PC-9 (cell line): ENCODE results near the gene ADGRA1. TPM values are rescaled to one million over a fixed set of nuclear protein-coding genes. Genes with fewer than 3 reads are reported as not detected.

Source experiments
- BruUV-seq: library from RNA; stranded (reverse); fragments of 400-500 nt; replicated peaks from 2 replicates; lab custom pipeline; 2021; lab: Mats Ljungman, UMichigan
- CTCF ChIA-PET: fragments of 300-600 bp; sonication (Branson Sonifier 250); formaldehyde crosslinking; loops from one replicate; lab custom pipeline; 2022; ENCODE audit warnings: antibody characterized with exemption; lab: Charles Lee
- POLR2A ChIA-PET: fragments of 300-600 bp; sonication (Branson Sonifier 250); formaldehyde crosslinking; loops from one replicate; lab custom pipeline; 2022; ENCODE audit warnings: antibody characterized with exemption; ENCODE audit not compliant: unreplicated experiment; lab: Charles Lee
- DNase-seq, 2 experiments: peaks; one replicate each; pipeline versions ENCODE4 v3.0.0 to v3.0.0-alpha.2; 2015 to 2022; ENCODE audit warnings: mixed read lengths in 1 of 2
- H2AFZ ChIP-seq: fragments of 200-600 bp; sonication (generic); 2 replicates; pipeline ENCODE4 v1.8.1; 2017; ENCODE audit warnings: antibody characterized with exemption
- H3F3A ChIP-seq: fragments of 200-600 bp; sonication (generic); 2 replicates; pipeline ENCODE4 v1.8.1; 2017; ENCODE audit warnings: antibody characterized with exemption, mild to moderate bottlenecking, low read depth; ENCODE audit not compliant: insufficient read depth
- H3K27ac ChIP-seq: fragments of 200-600 bp; sonication (generic); 2 replicates; pipeline ENCODE4 v1.6.1; 2016; ENCODE audit warnings: mixed run types
- H3K27me3 ChIP-seq: fragments of 200-600 bp; sonication (generic); 2 replicates; pipeline ENCODE4 v1.6.1; 2016; ENCODE audit warnings: low read depth, mixed run types; ENCODE audit not compliant: insufficient read depth
- H3K36me3 ChIP-seq: fragments of 200-600 bp; sonication (generic); 2 replicates; pipeline ENCODE4 v1.6.1; 2016; ENCODE audit warnings: low read depth, mixed run types
- H3K4me1 ChIP-seq: fragments of 200-600 bp; sonication (generic); replicated peaks from 2 replicates; pipeline ENCODE4 v1.6.1; 2016; ENCODE audit warnings: mixed run types; ENCODE audit not compliant: insufficient read depth
- H3K4me2 ChIP-seq: fragments of 200-600 bp; sonication (generic); 2 replicates; pipeline ENCODE4 v1.6.1; 2017; ENCODE audit warnings: mixed run types
- H3K4me3 ChIP-seq: fragments of 200-600 bp; sonication (generic); 2 replicates; pipeline ENCODE4 v1.6.1; 2016; ENCODE audit warnings: mixed run types
- H3K79me2 ChIP-seq: fragments of 200-600 bp; sonication (generic); 2 replicates; pipeline ENCODE4 v1.6.1; 2017; ENCODE audit warnings: low read depth, mixed run types
- H3K9me2 ChIP-seq: fragments of 200-600 bp; sonication (generic); 2 replicates; pipeline ENCODE4 v1.8.1; 2017; ENCODE audit warnings: mild to moderate bottlenecking; ENCODE audit not compliant: insufficient read depth
- H3K9me3 ChIP-seq: fragments of 200-600 bp; sonication (generic); 2 replicates; pipeline ENCODE4 v1.8.1; 2016; ENCODE audit warnings: low read depth; ENCODE audit not compliant: insufficient read depth
- H4K20me1 ChIP-seq: fragments of 200-600 bp; sonication (generic); 2 replicates; pipeline ENCODE4 v1.8.1; 2017; ENCODE audit not compliant: insufficient read depth
- CTCF ChIP-seq: fragments of 200-600 bp; sonication (generic); conservative IDR thresholded peaks from 2 replicates; pipeline ENCODE4 v1.6.1; 2017; ENCODE audit warnings: mixed run types, antibody characterized with exemption, mild to moderate bottlenecking, moderate library complexity
- EZH2 ChIP-seq: fragments of 200-600 bp; sonication (generic); IDR thresholded peaks from 2 replicates; pipeline ENCODE4 v1.8.0; 2017; ENCODE audit warnings: antibody characterized with exemption, low read depth
- intact Hi-C: fragments of 100-400 bp; cut with micrococcal nuclease; formaldehyde crosslinking; loops from one replicate; pipeline ENCODE4 v1.10.0; 2022; ENCODE audit not compliant: unreplicated experiment
- total RNA-seq: library from RNA; stranded (reverse); gene quantifications from 2 replicates; pipeline ENCODE4 v1.2.3, GENCODE V29; 2021

Gene ADGRA1
- total RNA-seq, 1 experiment from 2014 or later, result not detected

GRCh38 chr10:133097961-133098360 is 10.2 kb downstream of the ADGRA1 start:
- ChIA-PET POLR2A (no interaction called here), CTCF (no interaction called here)
- no peaks in the 10 kb centered on the region for H3F3A ChIP-seq
- H3K9me2 ChIP-seq, result no peaks in the 10 kb centered on the region
- H3K27ac ChIP-seq, result no peak overlapping the region
- H3K4me2 ChIP-seq, result no peak overlapping the region
- intact Hi-C loops, result no loop called here
- no peaks in the 10 kb centered on the region for H3K36me3 ChIP-seq
- peaks cover 77% of the 10 kb centered on the region for H3K27me3 ChIP-seq
- DNase-seq, result no peak
- no peaks in the 10 kb centered on the region for H3K79me2 ChIP-seq
- TF ChIP-seq EZH2 (no peak), CTCF (no peak)
- H3K9me3 ChIP-seq, result no peaks in the 10 kb centered on the region
- H2AFZ ChIP-seq, result no peak overlapping the region
- no TSS peak for BruUV-seq
- H4K20me1 ChIP-seq, result no peaks in the 10 kb centered on the region
- no peak overlapping the region for H3K4me3 ChIP-seq
- H3K4me1 ChIP-seq, result no peaks in the 10 kb centered on the region

DNA sequence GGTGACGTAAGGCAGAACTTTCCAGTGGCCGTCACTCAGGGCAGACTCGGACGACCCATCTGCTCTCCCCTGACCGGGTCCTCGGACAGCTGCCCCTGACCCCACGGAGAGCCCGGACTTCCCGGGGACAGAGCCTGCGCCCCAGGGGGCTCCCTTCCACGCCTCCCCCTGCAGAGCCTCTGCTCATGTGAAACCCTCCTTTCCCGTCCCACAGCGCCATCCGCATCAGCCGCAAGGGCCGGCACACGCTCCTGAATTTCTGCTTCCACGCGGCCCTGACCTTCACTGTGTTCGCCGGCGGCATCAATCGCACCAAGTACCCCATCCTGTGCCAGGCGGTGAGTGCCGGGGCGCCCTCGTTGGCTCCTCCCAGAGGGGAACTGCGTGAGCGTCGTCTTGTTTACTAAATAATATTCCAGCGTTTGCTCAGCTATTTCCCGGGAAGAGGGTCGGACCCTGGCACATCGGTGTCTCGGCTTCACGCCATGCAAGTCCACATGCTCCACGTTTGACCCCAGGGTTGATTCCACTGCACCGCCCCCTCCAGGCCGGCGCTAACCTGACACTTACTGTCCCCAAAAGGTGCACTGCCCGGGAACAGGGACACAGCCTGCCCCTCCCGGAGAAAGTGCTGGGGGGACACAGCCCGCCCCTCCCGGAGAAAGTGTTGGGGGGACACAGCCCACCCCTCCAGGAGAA is 10.9 kb downstream of the ADGRA1 start:
- Histone ChIP-seq H3K4me3 (no peak overlapping the region), H3K27me3 (peaks cover 77% of the 10 kb centered on the region), H2AFZ (no peak overlapping the region), H3F3A (no peaks in the 10 kb centered on the region), H3K9me2 (no peaks in the 10 kb centered on the region), H3K4me1 (no peaks in the 10 kb centered on the region), H3K79me2 (no peaks in the 10 kb centered on the region), H3K4me2 (no peak overlapping the region), H3K36me3 (no peaks in the 10 kb centered on the region), H4K20me1 (no peaks in the 10 kb centered on the region), H3K9me3 (no peaks in the 10 kb centered on the region), H3K27ac (no peak overlapping the region)
- CTCF ChIA-PET, result no interaction called here
- DNase-seq, result no peak
- no TSS peak for BruUV-seq
- TF ChIP-seq CTCF (no peak), EZH2 (no peak)
- intact Hi-C loops, result no loop called here
- POLR2A ChIA-PET, result no interaction called here

- Histone ChIP-seq H3K4me2 (no peak overlapping the region), H3K27me3 (peaks cover 76% of the 10 kb centered on the region)
These were observed 11.8 kb downstream of the ADGRA1 start for GRCh38 chr10:133099571-133099970.

More at GRCh38 chr10:133099571-133099970, 11.8 kb downstream of the ADGRA1 start:
- Histone ChIP-seq H3K9me3 (no peaks in the 10 kb centered on the region), H2AFZ (no peak overlapping the region), H3K36me3 (no peaks in the 10 kb centered on the region), H3K27ac (no peak overlapping the region), H3K4me1 (no peaks in the 10 kb centered on the region), H3F3A (no peaks in the 10 kb centered on the region), H3K79me2 (no peaks in the 10 kb centered on the region), H3K4me3 (no peak overlapping the region), H4K20me1 (no peaks in the 10 kb centered on the region), H3K9me2 (no peaks in the 10 kb centered on the region)
- POLR2A ChIA-PET, result no interaction called here
- BruUV-seq, result no TSS peak
- TF ChIP-seq EZH2 (no peak), CTCF (no peak)
- CTCF ChIA-PET, result no interaction called here
- no peak for DNase-seq
- intact Hi-C loops, result no loop called here
